GM21619 (cell line): ENCODE data around the gene ACOX3.
"Not testable (repeated sequence)": the region's sequence is repeated elsewhere in the genome, so short reads cannot be mapped to it uniquely, and the experiment has no call there.

Source experiments
- ATAC-seq: cut with Tn5 transposase; IDR thresholded peaks from one replicate; pipeline ENCODE4 v1.9.1; 2021; ENCODE audit not compliant: unreplicated experiment

ACOX3 gene

DNA sequence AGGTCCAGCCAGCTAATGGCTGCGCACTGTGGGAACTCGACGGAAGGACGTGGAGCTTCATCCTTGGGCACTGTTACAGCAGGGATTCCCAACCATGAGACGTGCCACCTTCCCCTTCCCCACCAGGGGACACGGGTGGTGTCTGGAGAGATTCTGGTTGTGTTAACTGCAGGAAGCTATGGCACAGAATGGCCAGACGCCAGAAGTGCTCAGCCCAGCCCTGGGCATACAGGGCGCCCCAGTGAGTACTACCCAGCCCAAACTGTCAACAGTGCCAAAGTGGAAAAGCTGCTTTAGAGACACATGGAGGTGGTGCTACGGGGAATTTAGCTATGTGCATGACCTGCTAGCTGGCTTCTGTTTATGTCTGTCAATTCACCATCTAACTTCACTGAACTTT lies 32.8 kb downstream of the ACOX3 start:
- no peak for ATAC-seq

DNA sequence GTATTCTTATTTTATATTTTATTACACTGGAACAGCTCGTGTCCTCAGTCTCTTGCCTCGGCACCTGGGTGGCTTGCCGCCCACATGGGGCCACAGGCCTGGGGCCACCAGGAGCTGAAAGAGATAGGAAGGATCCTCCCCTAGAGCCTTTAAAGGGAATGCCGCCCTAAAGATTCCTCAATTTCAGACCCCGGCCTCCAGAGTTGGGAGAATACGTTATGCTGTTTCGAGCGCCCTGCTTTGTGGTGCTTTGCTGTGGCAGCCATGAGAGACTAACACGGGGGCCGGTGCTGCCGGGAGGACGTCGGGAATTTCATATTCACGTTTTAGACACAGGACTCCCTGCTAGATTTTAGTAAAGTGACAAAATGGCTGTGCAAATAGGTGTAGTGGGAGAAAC lies 33.2 kb downstream of the ACOX3 start:
- no peak for ATAC-seq

GRCh38 chr4:8406887-8407286 lies 33.6 kb downstream of the ACOX3 start:
- not testable (repeated sequence) for ATAC-seq

- no peak for ATAC-seq
Observed at GRCh38 chr4:8405516-8405875, 35.0 kb downstream of the ACOX3 start.

DNA sequence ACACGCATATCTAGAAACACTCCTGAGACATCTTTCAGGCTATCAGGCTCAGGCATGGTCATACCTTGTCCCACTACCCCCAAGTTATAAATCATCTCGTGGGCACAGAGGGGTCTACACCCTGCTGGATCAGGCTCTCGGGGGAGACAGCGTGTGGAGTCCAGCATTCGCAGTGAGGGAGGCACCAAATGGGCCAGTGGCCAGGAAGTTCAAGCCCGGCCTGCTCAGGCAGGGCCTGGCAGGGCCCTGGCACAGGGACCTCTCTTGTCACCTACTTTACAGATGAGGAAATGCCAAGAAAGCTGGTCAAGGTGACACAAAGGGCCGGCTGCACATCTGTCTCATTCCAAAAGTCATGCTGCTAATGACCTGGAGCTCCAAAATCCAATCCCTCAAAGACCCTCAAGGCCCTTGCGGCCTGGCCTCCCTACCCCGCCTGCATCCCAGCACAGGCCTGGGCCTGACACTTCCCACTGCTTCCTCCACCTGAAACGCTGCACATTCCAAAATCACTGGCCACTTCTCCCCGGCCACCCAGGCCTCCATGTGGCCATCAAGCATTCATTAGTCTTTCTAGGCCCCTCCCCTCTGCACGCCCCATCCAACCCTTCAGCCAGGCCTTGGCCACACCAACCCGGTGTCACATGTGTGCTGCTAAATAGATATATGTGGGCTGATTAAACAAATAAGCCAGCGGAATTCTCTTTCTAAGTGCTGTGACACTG lies 35.6 kb downstream of the ACOX3 start:
- ATAC-seq: no peak

- ATAC-seq: no peak
Observed at GRCh38 chr4:8403976-8404375, 36.5 kb downstream of the ACOX3 start.

DNA sequence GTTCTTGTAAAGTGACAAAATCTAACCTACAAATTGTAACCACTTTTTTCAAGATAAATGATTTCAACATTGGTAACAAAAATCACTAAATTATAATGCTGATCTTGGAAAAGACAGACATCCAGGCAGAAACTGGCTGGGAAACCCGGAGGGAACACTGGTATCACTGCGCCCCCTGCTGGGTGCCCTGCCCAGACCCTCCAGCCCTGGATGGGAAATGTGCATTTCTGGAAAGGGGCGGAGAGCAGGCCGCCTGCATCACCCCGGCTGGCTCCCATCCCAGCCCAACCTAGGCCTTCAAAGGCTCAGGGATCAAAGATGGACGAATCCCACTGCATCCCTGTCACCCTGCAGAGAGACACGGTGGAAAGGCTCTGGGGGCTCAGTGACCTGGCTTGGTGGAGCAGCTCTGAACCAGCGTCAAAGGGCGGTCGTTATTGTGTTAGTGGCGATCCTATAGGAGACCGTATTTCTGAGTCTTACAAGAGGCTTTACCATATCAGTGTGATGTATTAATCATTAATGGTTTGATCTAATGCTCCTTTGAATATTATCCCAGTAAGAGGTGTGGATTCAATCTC lies 37.3 kb downstream of the ACOX3 start:
- no peak for ATAC-seq

GRCh38 chr4:8402640-8403039 lies 37.9 kb downstream of the ACOX3 start:
- ATAC-seq: no peak

DNA sequence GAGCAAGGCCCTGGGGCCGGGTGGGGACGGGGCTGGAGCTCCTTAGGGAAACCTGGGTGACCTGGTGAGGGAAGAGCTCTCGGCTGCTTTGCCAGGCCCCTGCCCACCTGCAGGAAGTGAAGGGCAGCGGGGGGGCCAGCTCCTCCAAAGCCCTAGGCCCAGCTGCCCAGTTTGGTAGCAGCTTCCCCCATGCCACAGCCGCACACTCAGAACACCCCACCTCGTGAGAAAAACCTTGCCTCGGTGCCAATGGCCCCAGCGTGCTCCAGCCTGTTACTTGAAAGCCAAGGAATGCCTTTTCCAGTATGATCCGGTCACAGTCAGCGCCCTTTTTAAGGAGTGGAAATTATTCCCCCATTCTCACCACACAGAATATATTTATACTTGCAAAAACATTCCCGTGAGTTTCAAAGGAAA lies 38.3 kb downstream of the ACOX3 start:
- ATAC-seq: no peak

- no peak for ATAC-seq
Observed at GRCh38 chr4:8401665-8402064, 38.9 kb downstream of the ACOX3 start.

GRCh38 chr4:8400632-8401325 lies 39.7 kb downstream of the ACOX3 start:
- no peak for ATAC-seq

DNA sequence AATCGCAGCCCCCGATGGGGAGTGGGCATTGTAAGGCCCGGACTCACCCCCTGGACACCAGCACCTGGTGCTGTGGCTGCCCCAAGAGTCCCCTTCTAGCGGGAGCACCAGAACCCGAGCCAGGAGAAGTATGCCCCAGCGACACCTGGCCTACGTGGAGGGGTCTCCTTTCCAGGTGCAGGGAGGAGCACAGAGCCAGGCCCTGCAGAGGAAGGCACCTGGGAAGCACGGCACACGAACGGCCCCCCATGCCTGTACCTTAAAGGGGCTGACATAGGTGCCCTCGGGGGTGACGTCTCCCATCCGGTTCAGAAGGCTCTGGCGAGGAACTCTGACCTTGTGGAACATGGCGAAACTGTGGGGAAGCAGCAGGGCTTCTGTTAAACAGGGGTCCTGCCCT lies 41.2 kb downstream of the ACOX3 start:
- ATAC-seq: no peak

DNA sequence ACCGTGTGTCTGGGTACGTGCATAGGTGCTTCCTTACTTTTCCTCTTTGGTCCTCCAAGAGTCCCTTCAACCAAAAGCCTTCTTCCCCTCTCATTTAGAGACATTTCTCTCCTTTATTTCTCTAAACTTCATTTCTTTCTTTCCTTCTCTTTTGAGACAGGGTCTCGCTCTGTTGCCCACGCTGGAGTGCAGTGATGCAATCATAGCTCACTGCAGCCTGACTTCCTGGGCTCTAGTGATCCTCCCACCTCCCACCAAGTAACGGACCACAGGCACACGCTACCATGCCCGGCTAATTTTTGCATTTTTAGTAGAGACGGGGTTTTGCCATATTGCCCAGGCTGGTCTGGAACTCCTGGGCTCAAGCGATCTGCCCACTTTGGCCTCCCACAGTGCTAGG lies 42.2 kb downstream of the ACOX3 start:
- ATAC-seq: no peak

DNA sequence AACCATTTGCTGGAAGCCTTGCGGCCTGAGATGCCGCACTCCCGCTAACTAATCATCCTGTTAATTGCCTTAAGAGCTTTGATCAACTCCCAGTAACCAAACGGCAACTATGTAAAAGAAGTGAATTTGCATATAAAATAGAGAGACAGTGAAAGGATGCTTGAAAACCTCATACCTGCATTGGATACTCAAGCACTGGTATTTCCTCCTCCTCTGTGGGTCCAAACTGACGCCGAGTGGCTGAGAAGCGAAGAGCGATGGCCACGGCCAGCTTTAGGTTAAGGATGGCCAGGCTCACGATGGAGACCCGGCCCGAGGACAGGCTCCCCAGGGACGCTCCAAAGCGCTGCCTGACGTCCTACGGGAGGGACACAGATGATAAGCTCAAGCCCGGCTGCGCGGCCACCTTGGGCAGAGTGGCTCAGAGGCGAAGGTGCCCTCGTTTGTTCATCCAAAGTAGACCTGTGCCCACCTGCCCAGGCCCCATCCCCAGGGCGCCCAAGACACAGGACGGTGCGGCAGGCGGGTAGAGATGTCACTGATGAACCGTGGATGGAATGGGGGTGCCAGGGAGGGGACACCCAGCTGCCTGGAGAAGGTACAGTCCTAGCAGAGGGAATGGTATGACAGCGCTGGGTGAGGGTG lies 43.6 kb downstream of the ACOX3 start:
- no peak for ATAC-seq

GRCh38 chr4:8395504-8396296 lies 44.8 kb downstream of the ACOX3 start:
- no peak for ATAC-seq

GRCh38 chr4:8394806-8395205 lies 45.7 kb downstream of the ACOX3 start:
- ATAC-seq: no peak

DNA sequence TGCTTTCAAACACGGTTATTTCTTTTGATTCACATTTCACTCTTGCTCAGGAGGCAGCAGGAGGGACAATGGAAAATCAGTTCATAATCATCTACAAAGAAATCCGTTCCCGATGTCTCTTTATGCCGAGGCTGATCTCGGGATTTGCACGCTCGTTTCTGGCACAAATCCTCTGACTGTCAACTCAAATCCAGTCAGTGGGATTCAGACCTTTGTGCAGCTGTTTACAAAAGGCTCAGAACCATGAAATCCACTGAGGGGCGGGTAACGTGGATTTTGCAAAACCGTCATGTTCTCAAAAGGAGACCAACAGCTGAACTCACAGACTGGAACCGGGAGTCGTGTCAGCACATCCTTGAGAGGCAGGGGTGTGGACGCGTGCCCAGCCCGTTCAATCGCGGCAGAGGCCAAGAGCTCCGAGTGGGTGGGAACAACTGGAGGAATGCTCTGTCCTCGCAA lies 46.4 kb downstream of the ACOX3 start:
- no peak for ATAC-seq

GRCh38 chr4:8393593-8394038 lies 46.9 kb downstream of the ACOX3 start:
- ATAC-seq: no peak

- no peak for ATAC-seq
Observed at GRCh38 chr4:8392591-8393190, 47.8 kb downstream of the ACOX3 start.

GRCh38 chr4:8391972-8392371 lies 48.6 kb downstream of the ACOX3 start:
- peak; percentile 91 for ATAC-seq

GRCh38 chr4:8391071-8391470 lies 49.5 kb downstream of the ACOX3 start:
- ATAC-seq: no peak
